ENCODE data around the gene DNAH2.

The DNAH2 gene

GRCh38 chr17:7705269-7706255 is 12.0 kb upstream of the DNAH2 start:
- Histone ChIP-seq H3K4me3 (ENCODE audit: low read depth, low read length) (peak overlapping the region; percentile 43), H3K27ac (no peak overlapping the region), H3K36me3 (replicated peaks) (no peaks in the 10 kb centered on the region), H3K27me3 (replicated peaks) (peaks cover 25% of the 10 kb centered on the region)
- in situ Hi-C loops (cut with HindIII; ENCODE audit: low pct_ligation_motif_present, low sequenced_read_pairs) = no loop called here
- no peak for TF ChIP-seq CTCF (IDR thresholded peaks at IDR 0.05; ENCODE audit: low read depth, low read length, missing control alignments)
- DNase-seq = no peak

- TF ChIP-seq CTCF (IDR thresholded peaks at IDR 0.05; ENCODE audit: low read depth, low read length, missing control alignments) = no peak
- DNase-seq = no peak
- in situ Hi-C loops (cut with HindIII; ENCODE audit: low pct_ligation_motif_present, low sequenced_read_pairs) = no loop called here
- Histone ChIP-seq H3K4me3 (ENCODE audit: low read depth, low read length) (no peak overlapping the region), H3K27ac (no peak overlapping the region), H3K27me3 (replicated peaks) (peaks cover 27% of the 10 kb centered on the region), H3K36me3 (replicated peaks) (no peaks in the 10 kb centered on the region)
Observed at GRCh38 chr17:7706631-7707354, 10.8 kb upstream of the DNAH2 start.

GRCh38 chr17:7707446-7707845 is 10.1 kb upstream of the DNAH2 start:
- Histone ChIP-seq H3K36me3 (replicated peaks) (no peaks in the 10 kb centered on the region), H3K4me3 (ENCODE audit: low read depth, low read length) (no peak overlapping the region), H3K27me3 (replicated peaks) (peaks cover 32% of the 10 kb centered on the region), H3K27ac (no peak overlapping the region)
- no peak for DNase-seq
- no peak for TF ChIP-seq CTCF (IDR thresholded peaks at IDR 0.05; ENCODE audit: low read depth, low read length, missing control alignments)
- in situ Hi-C loops (cut with HindIII; ENCODE audit: low pct_ligation_motif_present, low sequenced_read_pairs) = no loop called here

GRCh38 chr17:7707858-7708750 is 9.4 kb upstream of the DNAH2 start:
- TF ChIP-seq CTCF (IDR thresholded peaks at IDR 0.05; ENCODE audit: low read depth, low read length, missing control alignments) = no peak
- Histone ChIP-seq H3K4me3 (ENCODE audit: low read depth, low read length) (no peak overlapping the region), H3K27ac (no peak overlapping the region), H3K27me3 (replicated peaks) (peaks cover 32% of the 10 kb centered on the region), H3K36me3 (replicated peaks) (no peaks in the 10 kb centered on the region)
- no peak for DNase-seq
- in situ Hi-C loops (cut with HindIII; ENCODE audit: low pct_ligation_motif_present, low sequenced_read_pairs) = no loop called here

- no peak overlapping the region for H3K4me3 ChIP-seq (ENCODE audit: low read depth, low read length)
- H3K27ac ChIP-seq = no peak overlapping the region
- no peak for TF ChIP-seq CTCF (IDR thresholded peaks at IDR 0.05; ENCODE audit: low read depth, low read length, missing control alignments)
- DNase-seq = no peak
- H3K36me3 ChIP-seq (replicated peaks) = no peaks in the 10 kb centered on the region
- in situ Hi-C loops (cut with HindIII; ENCODE audit: low pct_ligation_motif_present, low sequenced_read_pairs) = no loop called here
- H3K27me3 ChIP-seq (replicated peaks) = peaks cover 31% of the 10 kb centered on the region
Observed at GRCh38 chr17:7709031-7709430, 8.5 kb upstream of the DNAH2 start.

Data from brain microvascular endothelial cell (primary cell).